Right atrium auricular region (tissue), 2 donors: ENCODE results near the gene ATG5. TPM values are rescaled to one million over a fixed set of nuclear protein-coding genes. Genes with fewer than 3 reads are reported as not detected.

ENCODE experiments used
- DNase-seq: peaks from one replicate; pipeline ENCODE4 v3.0.0-alpha.2; 2019; ENCODE audit warnings: low spot score
- H3K27ac ChIP-seq, 2 donors: fragments of 200-600 bp; sonication (generic); 1 replicate in 1 of 2; 2 replicates in 1 of 2; pipeline ENCODE4 v1.5.1; 2016 to 2019
- H3K27me3 ChIP-seq, 2 donors: fragments of 200-600 bp; sonication (generic); one replicate each; pipeline versions ENCODE4 v1.5.1 to v1.6.0; 2017 to 2019
- H3K36me3 ChIP-seq: fragments of 200-600 bp; sonication (generic); one replicate; pipeline ENCODE4 v1.5.1; 2016
- H3K4me1 ChIP-seq, 2 donors: fragments of 200-600 bp; sonication (generic); one replicate each; pipeline versions ENCODE4 v1.5.1 to v1.6.0; 2017 to 2019
- H3K4me3 ChIP-seq, 2 donors: fragments of 200-600 bp; sonication (generic); 1 replicate in 1 of 2; 2 replicates in 1 of 2; pipeline ENCODE4 v1.5.1; 2017 to 2019; ENCODE audit warnings: mild to moderate bottlenecking in 1 of 2, moderate library complexity in 1 of 2
- H3K9me3 ChIP-seq, 2 donors: fragments of 200-600 bp; sonication (generic); one replicate each; pipeline ENCODE4 v1.5.1; 2019
- total RNA-seq, 2 donors: library from RNA; depleted of rRNA; stranded (reverse); fragments of >200 nt; gene quantifications; one replicate each; pipeline ENCODE4 v1.1.0, GENCODE V29; 2016
- TF ChIP-seq, protein P1 (sequence below), 2 donors: fragments of 200-600 bp; sonication (generic); IDR thresholded peaks; one replicate each; pipeline ENCODE4 v1.5.1; 2019; ENCODE audit warnings: antibody characterized with exemption in 2 of 2

ATG5 gene
- total RNA-seq, 2 donors from 2014 or later, result 11.0 to 18.0 TPM

DNA sequence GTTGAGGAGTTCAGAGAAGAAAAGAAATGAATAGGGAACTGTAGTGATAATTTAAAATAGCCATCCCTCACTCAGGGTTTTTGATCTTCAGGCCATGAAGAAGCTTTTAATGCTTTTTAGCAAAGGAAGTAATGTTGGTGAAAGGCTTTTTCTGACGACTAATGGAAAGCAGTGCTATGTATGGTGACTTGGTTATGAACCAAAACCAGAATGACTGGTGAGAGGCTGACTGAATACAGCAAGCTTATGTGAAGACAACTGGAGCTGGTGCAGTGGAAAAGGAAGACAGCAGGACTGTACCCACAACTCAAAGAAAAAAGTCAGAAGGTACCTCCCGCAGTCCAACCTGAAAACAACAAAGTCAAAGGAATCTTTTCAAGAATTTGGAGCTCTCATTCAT lies 120.6 kb downstream of the ATG5 start:
- Histone ChIP-seq H3K27ac (no peak overlapping the region), H3K36me3 (no peaks in the 10 kb centered on the region), H3K9me3 (no peaks in the 10 kb centered on the region), H3K4me1 (no peaks in the 10 kb centered on the region), H3K27me3 (no peaks in the 10 kb centered on the region), H3K4me3 (no peak overlapping the region)
- DNase-seq, result no peak
- TF ChIP-seq, protein P1, sequence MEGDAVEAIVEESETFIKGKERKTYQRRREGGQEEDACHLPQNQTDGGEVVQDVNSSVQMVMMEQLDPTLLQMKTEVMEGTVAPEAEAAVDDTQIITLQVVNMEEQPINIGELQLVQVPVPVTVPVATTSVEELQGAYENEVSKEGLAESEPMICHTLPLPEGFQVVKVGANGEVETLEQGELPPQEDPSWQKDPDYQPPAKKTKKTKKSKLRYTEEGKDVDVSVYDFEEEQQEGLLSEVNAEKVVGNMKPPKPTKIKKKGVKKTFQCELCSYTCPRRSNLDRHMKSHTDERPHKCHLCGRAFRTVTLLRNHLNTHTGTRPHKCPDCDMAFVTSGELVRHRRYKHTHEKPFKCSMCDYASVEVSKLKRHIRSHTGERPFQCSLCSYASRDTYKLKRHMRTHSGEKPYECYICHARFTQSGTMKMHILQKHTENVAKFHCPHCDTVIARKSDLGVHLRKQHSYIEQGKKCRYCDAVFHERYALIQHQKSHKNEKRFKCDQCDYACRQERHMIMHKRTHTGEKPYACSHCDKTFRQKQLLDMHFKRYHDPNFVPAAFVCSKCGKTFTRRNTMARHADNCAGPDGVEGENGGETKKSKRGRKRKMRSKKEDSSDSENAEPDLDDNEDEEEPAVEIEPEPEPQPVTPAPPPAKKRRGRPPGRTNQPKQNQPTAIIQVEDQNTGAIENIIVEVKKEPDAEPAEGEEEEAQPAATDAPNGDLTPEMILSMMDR (IDR thresholded peaks at IDR 0.05), result no peak

DNA sequence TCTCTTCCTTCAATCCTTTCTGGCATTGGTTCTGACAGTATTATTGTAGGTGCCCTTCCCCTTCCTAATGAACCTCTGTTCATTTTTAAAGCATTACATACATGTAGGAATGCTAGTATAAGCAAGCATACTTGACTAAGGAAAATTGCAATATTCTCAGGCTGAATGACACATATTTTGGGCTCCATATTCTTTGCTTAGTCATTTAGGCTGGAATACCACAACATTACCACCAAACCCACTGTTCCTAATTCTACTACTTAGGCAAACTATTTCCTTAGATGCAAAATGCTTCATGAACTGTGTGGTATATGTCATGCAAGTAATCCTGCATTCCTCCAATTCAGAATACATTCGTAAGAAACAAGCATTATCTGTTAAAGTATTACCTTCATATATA lies 125.6 kb downstream of the ATG5 start:
- peaks cover 5% of the 10 kb centered on the region for H3K36me3 ChIP-seq
- TF ChIP-seq, protein P1 (IDR thresholded peaks at IDR 0.05), result no peak
- no peak overlapping the region for H3K4me3 ChIP-seq

DNA sequence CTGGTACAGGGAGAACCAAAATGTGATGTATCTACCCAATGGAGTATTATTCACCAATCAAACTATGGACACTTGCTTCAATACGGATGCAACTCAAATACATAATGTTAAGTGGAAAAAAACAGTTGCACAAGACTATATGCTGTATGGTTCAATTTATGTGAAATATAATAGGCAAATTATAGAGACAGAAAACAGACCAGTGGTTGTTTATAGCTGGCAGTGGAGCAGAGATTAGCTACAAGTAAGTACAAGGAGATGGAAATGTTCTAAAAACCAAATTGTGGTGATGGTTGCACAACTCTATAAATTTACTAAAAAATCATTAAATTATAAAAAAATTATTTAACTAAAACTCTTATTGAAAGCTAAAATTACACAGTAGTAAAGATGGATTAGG lies 126.2 kb downstream of the ATG5 start:
- H3K36me3 ChIP-seq, result peaks cover 5% of the 10 kb centered on the region
- TF ChIP-seq, protein P1 (IDR thresholded peaks at IDR 0.05), result no peak
- no peaks in the 10 kb centered on the region for H3K27me3 ChIP-seq

More for the DNA sequence above, 125.6 kb downstream of the ATG5 start:
- Histone ChIP-seq H3K4me1 (no peaks in the 10 kb centered on the region), H3K27ac (no peak overlapping the region), H3K27me3 (no peaks in the 10 kb centered on the region), H3K9me3 (no peaks in the 10 kb centered on the region)
- DNase-seq, result no peak

DNA sequence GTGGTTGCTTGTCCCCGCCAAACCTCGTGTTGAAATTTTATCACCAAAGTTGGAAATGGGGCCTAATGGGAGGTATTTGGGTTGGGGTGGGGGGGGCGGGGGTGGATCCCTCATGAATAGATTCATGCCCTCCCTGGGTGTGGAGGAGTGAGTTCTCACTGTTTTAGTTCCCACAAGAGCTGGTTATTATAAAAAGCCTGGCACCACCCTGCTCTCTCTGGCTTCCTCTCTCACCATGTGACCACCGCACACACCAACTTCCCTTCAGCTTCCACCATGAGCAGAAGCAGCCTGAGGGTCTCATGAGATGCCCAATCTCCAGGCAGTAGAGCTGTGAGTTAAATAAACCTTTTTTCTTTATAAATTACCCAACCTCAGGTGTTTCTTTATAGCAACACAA lies 128.1 kb downstream of the ATG5 start:
- peaks cover 5% of the 10 kb centered on the region for H3K36me3 ChIP-seq
- H3K27ac ChIP-seq, result no peak overlapping the region
- H3K27me3 ChIP-seq, result no peaks in the 10 kb centered on the region
- H3K4me3 ChIP-seq, result no peak overlapping the region
- H3K9me3 ChIP-seq, result no peaks in the 10 kb centered on the region
- DNase-seq, result no peak
- H3K4me1 ChIP-seq, result no peaks in the 10 kb centered on the region
- TF ChIP-seq, protein P1 (IDR thresholded peaks at IDR 0.05), result no peak

More for the DNA sequence above, 126.2 kb downstream of the ATG5 start:
- no peaks in the 10 kb centered on the region for H3K9me3 ChIP-seq
- no peak overlapping the region for H3K4me3 ChIP-seq
- H3K4me1 ChIP-seq, result no peaks in the 10 kb centered on the region
- H3K27ac ChIP-seq, result no peak overlapping the region
- no peak for DNase-seq

DNA sequence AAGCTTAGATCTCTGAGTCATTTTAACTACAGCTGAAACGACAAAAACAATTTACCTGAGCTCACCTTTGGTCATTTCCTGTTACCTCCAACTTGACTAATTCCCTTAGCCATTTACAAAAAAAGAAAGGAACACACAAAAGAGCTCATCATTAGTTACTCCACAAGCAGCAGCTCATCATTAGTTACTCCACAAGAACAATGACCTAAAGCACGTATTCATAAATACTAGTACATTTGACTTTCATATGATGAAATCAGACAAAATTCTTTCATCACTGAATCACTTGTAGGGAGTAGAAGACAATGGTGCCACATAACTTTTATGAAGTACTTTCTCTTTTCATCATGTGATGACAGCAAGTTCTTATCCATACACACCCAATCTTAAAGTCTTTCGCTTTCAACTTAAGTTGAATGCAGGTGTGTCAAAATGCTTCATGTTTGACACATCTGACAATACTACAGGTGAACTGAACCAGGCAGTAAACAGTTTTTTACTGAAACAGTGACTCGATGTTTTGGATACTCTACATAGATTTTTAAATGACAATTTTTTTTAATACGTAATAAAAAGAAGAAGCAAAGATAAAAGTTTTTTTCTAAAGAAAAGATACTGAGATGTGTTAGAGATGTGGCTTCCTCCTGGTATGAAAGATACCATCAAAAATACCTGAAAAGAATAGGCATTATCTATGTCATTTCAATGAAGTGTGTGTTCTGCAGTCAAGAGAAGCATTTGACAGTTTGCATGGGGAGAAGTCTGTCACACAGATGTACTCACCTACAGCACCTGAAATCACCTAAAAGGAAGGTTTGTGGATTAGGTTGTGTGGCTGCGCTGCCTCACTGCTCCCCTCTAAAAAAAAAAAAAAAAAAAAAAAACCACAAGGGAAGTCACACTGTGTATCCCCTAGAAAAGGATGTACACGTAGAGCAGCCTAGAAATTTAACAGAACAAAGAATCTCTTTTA lies 130.3 kb downstream of the ATG5 start:
- no peaks in the 10 kb centered on the region for H3K4me1 ChIP-seq
- H3K36me3 ChIP-seq, result peaks cover 5% of the 10 kb centered on the region
- H3K27me3 ChIP-seq, result no peaks in the 10 kb centered on the region
- H3K9me3 ChIP-seq, result no peaks in the 10 kb centered on the region
- no peak overlapping the region for H3K27ac ChIP-seq
- no peak overlapping the region for H3K4me3 ChIP-seq
- TF ChIP-seq, protein P1 (IDR thresholded peaks at IDR 0.05), result no peak
- DNase-seq, result no peak
